GM12801 (cell line): ENCODE measurements around the gene ENTHD1.

Experiments
- TF ChIP-seq, protein P1 (sequence below): IDR thresholded peaks from one replicate; pipeline ENCODE4 v1.5.1; 2011; ENCODE audit warnings: control low read depth; ENCODE audit not compliant: insufficient read length; ENCODE audit errors: extremely low read depth

The ENTHD1 gene

GRCh38 chr22:39703928-39704639 is 189.5 kb downstream of the ENTHD1 start:
- TF ChIP-seq, protein P1, sequence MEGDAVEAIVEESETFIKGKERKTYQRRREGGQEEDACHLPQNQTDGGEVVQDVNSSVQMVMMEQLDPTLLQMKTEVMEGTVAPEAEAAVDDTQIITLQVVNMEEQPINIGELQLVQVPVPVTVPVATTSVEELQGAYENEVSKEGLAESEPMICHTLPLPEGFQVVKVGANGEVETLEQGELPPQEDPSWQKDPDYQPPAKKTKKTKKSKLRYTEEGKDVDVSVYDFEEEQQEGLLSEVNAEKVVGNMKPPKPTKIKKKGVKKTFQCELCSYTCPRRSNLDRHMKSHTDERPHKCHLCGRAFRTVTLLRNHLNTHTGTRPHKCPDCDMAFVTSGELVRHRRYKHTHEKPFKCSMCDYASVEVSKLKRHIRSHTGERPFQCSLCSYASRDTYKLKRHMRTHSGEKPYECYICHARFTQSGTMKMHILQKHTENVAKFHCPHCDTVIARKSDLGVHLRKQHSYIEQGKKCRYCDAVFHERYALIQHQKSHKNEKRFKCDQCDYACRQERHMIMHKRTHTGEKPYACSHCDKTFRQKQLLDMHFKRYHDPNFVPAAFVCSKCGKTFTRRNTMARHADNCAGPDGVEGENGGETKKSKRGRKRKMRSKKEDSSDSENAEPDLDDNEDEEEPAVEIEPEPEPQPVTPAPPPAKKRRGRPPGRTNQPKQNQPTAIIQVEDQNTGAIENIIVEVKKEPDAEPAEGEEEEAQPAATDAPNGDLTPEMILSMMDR = no peak

DNA sequence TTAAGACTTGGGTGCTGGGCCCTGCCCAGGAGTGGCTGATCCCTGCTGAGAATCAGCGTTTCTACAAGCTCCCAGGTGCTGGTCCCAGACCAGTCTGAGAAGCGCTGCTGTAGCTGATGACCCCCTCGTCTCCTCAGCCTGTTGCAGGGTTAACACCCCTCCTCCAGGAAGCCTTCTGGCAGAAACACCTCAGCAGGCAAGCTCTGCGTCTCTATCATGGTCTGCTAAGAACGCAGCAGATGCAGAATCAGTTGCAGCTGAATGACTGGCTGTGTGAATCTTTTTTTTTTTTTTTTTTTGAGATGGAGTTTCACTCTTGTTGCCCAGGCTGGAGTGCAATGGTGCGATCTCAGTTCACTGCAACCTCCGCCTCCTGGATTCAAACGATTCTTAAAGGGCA is 190.5 kb downstream of the ENTHD1 start:
- TF ChIP-seq, protein P1 = no peak

GRCh38 chr22:39700565-39700964 is 193.0 kb downstream of the ENTHD1 start:
- TF ChIP-seq, protein P1 = no peak

GRCh38 chr22:39699631-39700360 is 193.8 kb downstream of the ENTHD1 start:
- TF ChIP-seq, protein P1 = no peak

DNA sequence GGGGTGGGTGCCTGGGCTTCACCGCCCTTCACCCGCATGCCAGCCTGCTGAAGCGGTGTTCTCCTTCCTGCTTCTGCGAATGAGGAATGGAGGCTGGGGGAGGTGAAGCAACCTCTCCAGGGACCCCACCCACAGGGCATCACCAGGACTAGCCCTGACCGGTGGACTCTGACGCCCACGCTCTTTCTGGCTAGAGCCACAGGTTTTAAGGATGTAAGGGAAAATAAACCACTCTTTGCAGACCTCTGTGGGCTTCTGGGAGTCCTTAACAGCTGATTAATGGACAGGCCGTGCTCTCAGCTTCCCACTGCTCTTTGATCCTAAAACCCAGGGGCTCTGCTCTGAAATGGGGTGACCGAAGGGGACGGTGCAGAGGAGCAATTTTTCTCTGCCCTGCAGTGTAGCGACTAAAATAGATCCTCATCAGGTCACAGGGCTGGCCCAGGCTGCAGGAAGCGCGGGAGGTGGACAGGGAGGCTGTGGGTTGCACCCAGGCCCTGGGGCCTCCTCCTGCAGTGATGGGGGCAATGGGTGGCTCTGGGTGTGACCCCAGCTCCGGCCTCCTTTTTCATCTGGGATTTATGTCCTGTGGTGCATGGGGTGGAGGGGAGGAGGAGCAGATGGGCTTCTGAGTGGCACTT is 195.7 kb downstream of the ENTHD1 start:
- TF ChIP-seq, protein P1 = no peak

DNA sequence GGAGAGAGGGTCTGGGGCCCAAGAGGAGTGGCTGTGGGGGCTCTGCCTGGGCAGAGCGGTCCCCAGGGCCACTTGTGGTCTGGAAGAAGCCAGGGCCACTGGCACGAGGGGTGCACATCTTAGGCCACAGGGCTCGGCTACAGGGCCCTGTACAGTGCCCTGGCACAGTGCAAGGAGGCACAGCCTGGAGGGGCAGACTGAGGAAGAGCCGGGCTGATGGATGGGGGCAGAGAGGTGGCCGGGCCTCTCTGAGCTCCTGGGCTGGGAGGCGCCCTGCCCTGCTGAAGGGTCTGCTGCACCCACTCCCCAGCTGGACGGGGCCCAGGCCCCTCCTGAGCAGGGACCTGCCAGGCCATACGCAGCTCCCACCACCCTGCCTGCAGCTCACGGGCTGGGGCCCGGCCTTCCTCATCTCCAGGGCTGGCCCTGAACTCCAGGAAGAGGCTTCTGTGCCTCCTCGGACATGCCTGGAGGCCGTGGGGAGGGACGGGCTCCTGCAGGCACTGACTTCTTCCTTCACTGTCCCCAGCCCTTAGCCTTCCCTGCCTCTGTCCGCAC is 199.5 kb downstream of the ENTHD1 start:
- TF ChIP-seq, protein P1 = no peak
